IPS DF 6.9 (cell line): ENCODE measurements around the gene LPP.
"Not testable (repeated sequence)": the region's sequence is repeated elsewhere in the genome, so short reads cannot be mapped to it uniquely, and the experiment has no call there.

Experiments
- DNase-seq: peaks from one replicate; pipeline ENCODE4 v3.0.0-alpha.2; 2013; ENCODE audit warnings: low read depth, low spot score
- H3K27ac ChIP-seq: one replicate; pipeline ENCODE4 v1.5.1; 2013; ENCODE audit warnings: low read length, control low read depth
- H3K27me3 ChIP-seq: 2 replicates; pipeline ENCODE4 v1.6.1; 2013; ENCODE audit warnings: mild to moderate bottlenecking, low read length; ENCODE audit not compliant: control insufficient read depth, insufficient read depth
- H3K36me3 ChIP-seq: 2 replicates; pipeline ENCODE4 v1.6.1; 2013; ENCODE audit warnings: low read length; ENCODE audit not compliant: control insufficient read depth, insufficient read depth
- H3K4me1 ChIP-seq: 2 replicates; pipeline ENCODE4 v1.6.1; 2013; ENCODE audit warnings: low read length; ENCODE audit not compliant: control insufficient read depth, insufficient read depth
- H3K4me3 ChIP-seq: 2 replicates; pipeline ENCODE4 v1.5.1; 2013; ENCODE audit warnings: mild to moderate bottlenecking, low read length
- H3K9me3 ChIP-seq: 2 replicates; pipeline ENCODE4 v1.6.1; 2013; ENCODE audit warnings: low read length, inconsistent platforms; ENCODE audit not compliant: control insufficient read depth, insufficient read depth
- WGBS: extraction: QIAGEN DNeasy Blood & Tissue Kit; methylation state at CpG from one replicate; pipeline ENCODE4 v1.1.7; 2013; ENCODE audit warnings: mixed read lengths, missing lambda C conversion rate; ENCODE audit not compliant: insufficient read length, insufficient coverage; 5-methylcytosine and 5-hydroxymethylcytosine counted together

LPP gene

DNA sequence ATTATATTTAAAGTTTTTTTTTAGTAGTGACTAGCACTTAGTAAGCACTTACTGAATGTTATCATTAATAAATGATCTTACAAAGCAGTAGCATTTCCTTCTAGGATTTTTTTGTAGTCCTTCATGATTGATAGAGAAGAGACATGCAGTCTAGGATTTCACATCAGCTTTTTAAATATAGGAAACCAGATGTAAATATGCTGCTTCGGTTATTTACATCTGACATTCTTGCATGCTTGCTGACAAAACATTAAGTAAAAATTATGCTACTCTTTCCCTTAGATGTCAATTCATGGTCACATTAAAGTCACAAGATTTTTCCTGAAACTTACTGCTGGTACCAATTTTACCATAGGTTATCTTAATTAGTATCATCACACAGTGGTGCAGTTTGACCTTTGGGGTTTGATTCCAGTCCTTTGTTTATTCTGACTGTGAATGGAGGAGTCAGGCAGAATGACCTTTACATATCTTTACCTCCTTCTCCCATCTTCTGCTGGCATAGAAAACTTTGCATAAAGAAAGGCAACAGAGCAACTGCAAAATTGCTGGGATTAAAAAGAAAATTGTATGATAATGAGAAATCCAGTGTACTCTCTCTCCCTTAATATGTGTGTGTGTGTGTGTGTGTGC is 286.5 kb downstream of the LPP start:
- no peaks in the 10 kb centered on the region for H3K36me3 ChIP-seq
- H3K27ac ChIP-seq: no peak overlapping the region
- no CpG with 5 or more reads among the region's 1 CpG for WGBS
- no peak for DNase-seq
- H3K4me3 ChIP-seq: no peak overlapping the region
- no peaks in the 10 kb centered on the region for H3K4me1 ChIP-seq
- no peaks in the 10 kb centered on the region for H3K9me3 ChIP-seq
- no peaks in the 10 kb centered on the region for H3K27me3 ChIP-seq

DNA sequence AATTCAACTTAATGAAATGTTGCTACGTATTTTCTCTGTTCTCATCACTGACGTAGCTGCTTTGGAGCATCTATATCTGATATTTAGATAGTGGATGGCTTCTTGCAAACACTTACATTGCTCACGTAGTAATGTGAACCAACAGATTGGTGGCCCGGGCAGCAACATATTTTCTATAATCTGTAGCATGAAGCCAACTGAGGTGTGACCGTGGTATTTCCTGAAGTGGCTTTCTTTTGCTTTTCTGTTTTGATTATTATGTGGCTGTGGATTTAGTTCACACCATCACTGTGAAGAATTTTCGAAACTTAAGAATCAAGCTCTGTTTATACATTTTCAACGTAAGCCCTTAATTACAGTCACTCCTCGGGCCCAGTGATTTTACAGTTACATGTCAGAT is 288.5 kb downstream of the LPP start:
- no peaks in the 10 kb centered on the region for H3K36me3 ChIP-seq
- no CpG with 5 or more reads among the region's 8 CpGs for WGBS
- no peaks in the 10 kb centered on the region for H3K4me1 ChIP-seq
- H3K27me3 ChIP-seq: no peaks in the 10 kb centered on the region
- DNase-seq: no peak
- H3K4me3 ChIP-seq: no peak overlapping the region
- H3K9me3 ChIP-seq: no peaks in the 10 kb centered on the region
- no peak overlapping the region for H3K27ac ChIP-seq

DNA sequence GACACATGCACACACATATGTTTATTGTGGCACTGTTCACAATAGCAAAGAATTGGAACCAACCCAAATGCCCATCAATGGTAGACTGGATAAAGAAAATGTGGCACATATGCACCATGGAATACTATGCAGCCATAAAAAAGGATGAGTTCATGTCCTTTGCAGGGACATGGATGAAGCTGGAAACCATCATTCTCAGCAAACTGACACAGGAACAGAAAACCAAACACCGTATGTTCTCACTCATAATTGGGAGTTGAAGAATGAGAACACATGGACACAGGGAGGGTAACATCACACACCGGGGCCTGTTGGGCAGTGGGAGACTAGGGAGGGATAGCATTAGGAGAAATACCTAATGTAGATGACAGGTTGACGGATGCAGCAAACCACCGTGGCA is 291.2 kb downstream of the LPP start:
- not testable (repeated sequence) for H3K4me1 ChIP-seq, DNase-seq, H3K4me3 ChIP-seq, H3K27me3 ChIP-seq, H3K36me3 ChIP-seq, H3K9me3 ChIP-seq, H3K27ac ChIP-seq
- no CpG with 5 or more reads among the region's 4 CpGs for WGBS

DNA sequence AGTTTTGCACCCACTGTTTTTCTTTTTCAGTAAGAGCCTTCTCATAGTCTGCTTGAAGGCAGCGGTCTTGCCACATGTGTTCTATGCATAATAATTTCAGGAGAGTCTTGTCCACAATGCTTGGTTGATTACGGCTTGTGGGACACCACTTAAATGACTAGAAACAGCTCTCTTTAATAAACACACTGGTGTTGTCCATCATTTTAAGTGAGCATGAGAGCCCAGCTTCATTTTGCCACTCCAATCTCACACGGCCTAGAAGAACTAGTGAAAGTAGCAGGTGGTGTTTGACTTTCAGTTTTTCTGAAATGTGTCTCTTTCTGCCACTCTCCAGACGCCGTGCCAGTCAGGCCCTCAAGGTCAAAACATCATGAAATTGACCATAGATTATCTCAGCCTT is 292.1 kb downstream of the LPP start:
- no peaks in the 10 kb centered on the region for H3K4me1 ChIP-seq
- H3K9me3 ChIP-seq: no peaks in the 10 kb centered on the region
- no peak overlapping the region for H3K4me3 ChIP-seq
- H3K27ac ChIP-seq: no peak overlapping the region
- no peak for DNase-seq
- H3K36me3 ChIP-seq: no peaks in the 10 kb centered on the region
- WGBS: no CpG with 5 or more reads among the region's 5 CpGs
- no peaks in the 10 kb centered on the region for H3K27me3 ChIP-seq

DNA sequence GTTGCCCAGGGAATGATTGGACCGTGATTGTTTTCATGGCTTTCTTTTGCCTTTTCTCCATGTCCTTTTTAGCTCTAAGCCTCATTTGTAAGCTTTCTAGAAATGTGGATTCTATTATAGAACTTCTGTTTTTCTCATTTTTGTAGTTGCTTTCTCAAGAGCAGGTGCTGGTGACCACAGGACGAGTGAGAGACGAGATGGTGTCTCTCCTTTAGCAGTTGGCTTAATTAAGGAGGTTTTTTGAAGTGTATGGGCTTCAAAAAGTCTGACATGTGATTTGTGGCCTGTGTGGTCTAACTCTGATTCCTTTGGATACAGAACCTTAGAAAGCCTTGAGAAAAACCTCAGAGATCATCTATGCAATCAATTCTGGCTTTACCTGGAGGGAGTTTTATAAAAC is 292.8 kb downstream of the LPP start:
- Histone ChIP-seq H3K27me3 (no peaks in the 10 kb centered on the region), H3K4me3 (no peak overlapping the region), H3K4me1 (no peaks in the 10 kb centered on the region), H3K9me3 (no peaks in the 10 kb centered on the region), H3K27ac (no peak overlapping the region), H3K36me3 (no peaks in the 10 kb centered on the region)
- no peak for DNase-seq
- no CpG with 5 or more reads among the region's 3 CpGs for WGBS

DNA sequence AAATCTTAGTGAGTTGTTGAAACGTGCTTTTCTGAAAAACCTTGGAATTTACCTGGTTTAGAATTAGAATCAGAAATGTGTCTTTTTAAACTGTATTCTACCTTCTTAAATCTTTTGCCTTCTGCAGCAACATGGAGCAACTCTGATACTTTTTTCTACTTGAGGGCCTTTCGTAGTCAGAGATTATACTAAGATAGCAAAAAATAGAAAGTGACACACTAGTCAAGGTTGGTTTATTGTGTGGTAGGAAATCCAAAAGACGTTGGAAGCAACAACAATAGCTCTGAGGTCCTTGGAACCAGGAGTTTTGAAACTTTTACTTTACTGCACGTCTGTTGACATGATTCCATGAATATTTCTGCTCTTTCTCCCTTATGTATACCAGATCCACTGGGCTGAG is 294.9 kb downstream of the LPP start:
- H3K27me3 ChIP-seq: no peaks in the 10 kb centered on the region
- no peaks in the 10 kb centered on the region for H3K4me1 ChIP-seq
- no peaks in the 10 kb centered on the region for H3K36me3 ChIP-seq
- H3K9me3 ChIP-seq: no peaks in the 10 kb centered on the region
- WGBS: no CpG with 5 or more reads among the region's 4 CpGs
- no peak for DNase-seq
- H3K4me3 ChIP-seq: no peak overlapping the region
- no peak overlapping the region for H3K27ac ChIP-seq

DNA sequence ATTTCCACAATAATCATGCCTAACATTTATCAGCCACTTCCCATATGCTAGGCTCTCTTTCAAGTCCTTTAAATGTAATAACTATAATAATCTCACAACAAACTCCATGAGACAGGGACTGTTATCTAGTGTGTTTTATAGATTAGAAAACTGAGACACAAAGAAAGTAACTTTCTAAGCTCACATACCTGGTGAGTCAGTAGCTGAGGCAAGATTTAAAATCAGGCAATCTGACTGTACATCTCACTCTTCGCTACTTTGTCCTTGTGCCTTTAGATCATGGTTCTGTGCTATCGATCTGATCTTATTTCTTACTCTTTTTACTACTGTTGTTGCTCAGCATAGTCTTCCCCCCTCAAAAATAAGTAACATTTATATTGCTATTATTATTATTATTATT is 295.5 kb downstream of the LPP start:
- H3K27ac ChIP-seq: no peak overlapping the region

DNA sequence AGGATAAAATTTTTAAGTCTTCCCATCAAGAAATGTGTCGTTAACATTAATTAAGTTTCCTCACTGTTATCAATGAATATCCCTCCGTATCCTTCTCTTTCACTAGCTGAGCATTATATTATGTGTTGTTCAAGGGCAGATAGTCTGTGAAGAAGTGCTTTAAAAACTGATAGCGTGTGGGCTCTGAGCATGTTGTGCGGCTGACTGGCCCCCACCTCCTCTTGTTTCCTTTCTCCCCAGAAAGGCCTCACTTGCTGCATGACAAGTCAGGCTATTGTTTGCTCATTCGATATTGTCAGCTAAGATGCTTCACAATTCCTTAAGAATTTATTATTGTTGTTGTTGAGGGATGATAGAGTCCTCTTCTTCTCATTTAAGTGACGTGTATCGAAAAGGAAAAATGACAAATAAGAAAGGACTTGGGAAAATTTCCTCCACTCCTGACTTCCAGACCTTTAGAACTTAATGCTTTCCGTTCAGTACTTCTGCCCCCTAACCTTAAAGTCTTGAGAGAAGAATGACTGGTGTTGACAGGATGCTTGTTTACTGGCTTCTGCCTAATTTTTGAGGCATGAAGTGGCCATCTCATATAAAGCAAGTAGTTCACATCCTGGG is 298.3 kb downstream of the LPP start:
- H3K4me3 ChIP-seq: no peak overlapping the region
- WGBS: no CpG with 5 or more reads among the region's 8 CpGs
- DNase-seq: no peak
- H3K36me3 ChIP-seq: no peaks in the 10 kb centered on the region
- H3K4me1 ChIP-seq: no peaks in the 10 kb centered on the region
- H3K27me3 ChIP-seq: no peaks in the 10 kb centered on the region
- no peaks in the 10 kb centered on the region for H3K9me3 ChIP-seq
- no peak overlapping the region for H3K27ac ChIP-seq

More for the DNA sequence above, 295.5 kb downstream of the LPP start:
- no CpG with 5 or more reads among the region's 2 CpGs for WGBS
- H3K4me1 ChIP-seq: no peaks in the 10 kb centered on the region
- no peaks in the 10 kb centered on the region for H3K9me3 ChIP-seq
- H3K36me3 ChIP-seq: no peaks in the 10 kb centered on the region
- H3K27me3 ChIP-seq: no peaks in the 10 kb centered on the region
- H3K4me3 ChIP-seq: no peak overlapping the region
- no peak for DNase-seq

DNA sequence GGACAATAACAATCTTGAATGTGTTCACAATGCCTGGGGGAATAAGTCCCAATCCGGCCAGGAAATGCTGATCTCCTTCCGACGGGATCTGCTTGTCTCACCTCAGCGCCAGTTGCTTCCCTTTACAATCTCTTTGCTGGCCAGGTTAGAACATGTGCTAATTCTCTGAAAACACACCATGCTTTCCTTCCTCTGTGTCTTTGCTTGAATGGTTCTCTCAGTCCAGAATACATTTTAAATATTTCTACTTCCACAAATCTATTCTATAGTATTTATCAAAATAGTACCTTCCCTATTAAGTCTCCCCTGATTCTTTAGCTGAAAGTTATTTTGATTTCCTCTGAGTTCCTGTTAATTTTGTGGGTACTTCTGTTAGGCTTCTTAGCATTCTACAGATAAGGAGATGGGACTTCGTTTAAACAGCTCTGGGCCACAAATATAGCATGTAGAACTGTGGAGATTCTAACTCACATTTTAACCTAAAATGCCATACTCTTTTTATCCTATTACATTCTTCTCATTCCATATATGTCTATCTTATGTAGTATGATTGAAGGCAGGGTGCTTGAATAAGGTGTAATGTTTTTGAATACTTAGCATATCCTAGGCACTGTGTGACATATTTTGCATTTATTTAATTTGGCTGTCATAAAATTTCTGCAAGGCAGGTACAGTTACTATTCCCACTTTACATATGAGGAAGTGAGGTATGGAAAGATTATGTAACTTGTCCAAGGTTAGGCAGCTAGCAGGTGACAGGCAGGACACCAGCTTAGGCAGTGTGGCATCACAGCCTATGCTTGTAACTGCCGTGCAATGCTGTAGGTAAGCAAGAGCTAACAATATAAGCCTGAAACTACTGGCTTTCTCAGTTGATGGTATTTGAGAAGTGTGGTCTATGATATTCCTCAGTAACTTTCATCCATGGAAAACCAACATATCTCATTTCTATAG is 299.8 kb downstream of the LPP start:
- H3K27me3 ChIP-seq: no peaks in the 10 kb centered on the region
- DNase-seq: no peak

DNA sequence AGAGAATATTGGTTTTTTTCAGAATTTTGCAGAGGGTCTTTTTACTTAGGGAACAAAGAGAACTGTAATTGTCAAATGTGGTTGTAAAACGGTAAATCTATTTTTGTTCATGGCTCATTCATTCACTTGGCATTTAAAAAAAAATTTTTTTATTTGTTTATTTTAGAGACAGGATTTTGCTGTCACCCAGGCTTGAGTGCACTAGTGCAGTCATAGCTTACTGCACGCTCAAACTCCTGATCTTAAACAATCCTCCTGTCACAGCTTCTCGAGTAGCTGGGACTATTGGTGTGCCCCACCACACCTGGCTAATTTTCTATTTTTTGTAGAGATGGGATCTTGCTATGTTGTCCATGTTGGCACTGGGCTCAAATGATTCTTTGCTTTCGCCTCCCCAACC is 301.8 kb downstream of the LPP start:
- H3K9me3 ChIP-seq: no peaks in the 10 kb centered on the region

More for the DNA sequence above, 299.8 kb downstream of the LPP start:
- WGBS: no CpG with 5 or more reads among the region's 6 CpGs
- Histone ChIP-seq H3K27ac (no peak overlapping the region), H3K9me3 (no peaks in the 10 kb centered on the region), H3K4me3 (no peak overlapping the region), H3K4me1 (no peaks in the 10 kb centered on the region), H3K36me3 (no peaks in the 10 kb centered on the region)

More for the DNA sequence above, 301.8 kb downstream of the LPP start:
- Histone ChIP-seq H3K4me1 (no peaks in the 10 kb centered on the region), H3K27ac (no peak overlapping the region), H3K4me3 (no peak overlapping the region), H3K36me3 (no peaks in the 10 kb centered on the region), H3K27me3 (no peaks in the 10 kb centered on the region)
- no CpG with 5 or more reads among the region's 4 CpGs for WGBS
- no peak for DNase-seq
